Stimulated activated CD8-positive, alpha-beta memory T cell treated with anti-CD3 and anti-CD28 coated beads, Interleukin-4, amount 100 ng/mL, for 4 hours (primary cell): Measurements from ENCODE around the gene CKAP4.
A peak's percentile ranks its signal among the peaks of the same experiment; 100 is the strongest.
"Not testable (repeated sequence)": the region's sequence is repeated elsewhere in the genome, so short reads cannot be mapped to it uniquely, and the experiment has no call there.

Experiments
- DNase-seq, 2 donors: peaks; one replicate each; pipeline ENCODE4 v3.0.0-alpha.2; 2020; ENCODE audit warnings: low read depth in 2 of 2, low spot score in 1 of 2

Gene CKAP4, protein sequence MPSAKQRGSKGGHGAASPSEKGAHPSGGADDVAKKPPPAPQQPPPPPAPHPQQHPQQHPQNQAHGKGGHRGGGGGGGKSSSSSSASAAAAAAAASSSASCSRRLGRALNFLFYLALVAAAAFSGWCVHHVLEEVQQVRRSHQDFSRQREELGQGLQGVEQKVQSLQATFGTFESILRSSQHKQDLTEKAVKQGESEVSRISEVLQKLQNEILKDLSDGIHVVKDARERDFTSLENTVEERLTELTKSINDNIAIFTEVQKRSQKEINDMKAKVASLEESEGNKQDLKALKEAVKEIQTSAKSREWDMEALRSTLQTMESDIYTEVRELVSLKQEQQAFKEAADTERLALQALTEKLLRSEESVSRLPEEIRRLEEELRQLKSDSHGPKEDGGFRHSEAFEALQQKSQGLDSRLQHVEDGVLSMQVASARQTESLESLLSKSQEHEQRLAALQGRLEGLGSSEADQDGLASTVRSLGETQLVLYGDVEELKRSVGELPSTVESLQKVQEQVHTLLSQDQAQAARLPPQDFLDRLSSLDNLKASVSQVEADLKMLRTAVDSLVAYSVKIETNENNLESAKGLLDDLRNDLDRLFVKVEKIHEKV

DNA sequence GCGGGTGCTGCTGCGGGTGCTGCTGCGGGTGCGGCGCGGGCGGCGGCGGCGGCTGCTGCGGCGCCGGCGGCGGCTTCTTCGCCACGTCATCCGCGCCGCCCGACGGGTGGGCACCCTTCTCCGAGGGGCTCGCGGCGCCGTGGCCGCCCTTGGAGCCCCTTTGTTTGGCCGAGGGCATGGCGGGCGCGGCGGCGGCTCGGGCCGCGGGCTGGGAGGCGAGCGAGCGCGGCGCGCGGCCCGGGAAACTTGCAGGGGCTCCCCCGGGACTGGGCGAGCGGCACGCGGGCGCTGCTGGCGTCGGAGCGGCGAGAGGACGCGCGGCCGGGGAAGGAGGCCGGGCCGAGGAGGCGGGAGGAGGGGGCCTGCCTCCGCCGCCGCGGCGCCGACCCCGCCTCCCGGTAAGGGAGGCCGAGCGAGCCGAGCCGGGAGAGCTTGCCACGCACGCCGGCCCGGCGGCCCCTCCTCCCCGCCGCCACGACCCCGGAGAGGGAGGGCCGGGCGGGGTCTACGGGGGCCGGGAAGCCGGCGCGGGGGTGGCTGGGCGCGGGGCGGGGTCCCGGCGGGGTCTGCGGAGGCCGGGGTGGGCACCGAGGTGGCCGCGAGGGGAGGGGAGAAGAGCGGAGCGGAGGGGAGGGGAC lies at the start of gene CKAP4:
Gene CKAP4 (minus strand): TSS at position 347 of the 638 bp plus-strand sequence. CDS start 169 bp downstream, at position 178.
- no peak for DNase-seq

DNA sequence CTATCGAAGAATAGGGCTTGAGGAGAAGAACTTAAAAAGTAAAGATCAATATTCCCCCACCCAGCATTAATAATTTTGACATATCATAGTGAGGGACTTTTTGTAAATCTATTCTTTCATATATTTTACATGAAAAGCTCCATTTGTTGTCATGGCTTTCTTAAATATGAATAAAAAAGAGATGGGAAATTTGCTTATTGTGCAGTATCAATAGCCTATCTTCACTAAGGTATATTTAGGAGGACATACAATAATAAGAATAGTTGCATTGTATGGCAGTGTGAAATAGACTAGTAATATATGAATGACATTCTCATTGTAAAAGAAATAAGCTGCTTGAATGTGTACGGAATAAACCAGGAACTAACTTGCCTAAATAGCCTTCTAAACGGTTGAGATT lies 49.3 kb upstream of the CKAP4 start:
- no peak for DNase-seq

DNA sequence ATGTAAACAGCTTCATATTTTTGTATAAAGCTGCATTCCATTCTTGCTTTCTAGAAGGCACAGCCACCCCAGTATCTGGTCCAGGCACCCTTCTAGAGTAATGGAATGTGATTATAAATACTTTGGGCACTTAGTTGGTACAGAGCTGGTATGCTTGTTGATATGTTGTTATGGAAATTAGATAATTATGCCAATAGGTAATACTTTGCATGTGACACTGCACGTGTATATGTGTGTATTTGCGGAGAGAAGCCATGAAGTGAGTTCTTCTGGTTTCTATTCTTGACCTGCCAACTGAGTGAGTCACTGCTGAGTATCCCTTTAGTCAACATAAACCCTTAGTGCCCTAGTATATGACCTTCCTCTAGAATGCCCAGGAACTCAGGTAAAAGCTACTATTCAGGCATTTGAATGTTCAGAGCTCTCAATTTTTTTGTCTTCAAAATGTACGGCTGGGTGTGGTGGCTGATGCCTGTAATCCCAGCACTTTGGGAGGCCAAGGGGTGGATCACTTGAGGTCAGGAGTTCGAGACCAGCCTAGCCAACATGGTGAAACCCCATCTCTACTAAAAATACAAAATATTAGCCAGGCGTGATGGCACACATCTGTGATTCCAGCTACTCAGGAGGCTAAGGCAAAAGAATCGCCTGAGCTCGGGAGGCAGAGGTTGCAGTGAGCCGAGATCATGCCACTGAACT lies 48.5 kb upstream of the CKAP4 start:
- no peak for DNase-seq

- DNase-seq: no peak
Observed at GRCh38 chr12:106292339-106292738, 44.5 kb upstream of the CKAP4 start.

DNA sequence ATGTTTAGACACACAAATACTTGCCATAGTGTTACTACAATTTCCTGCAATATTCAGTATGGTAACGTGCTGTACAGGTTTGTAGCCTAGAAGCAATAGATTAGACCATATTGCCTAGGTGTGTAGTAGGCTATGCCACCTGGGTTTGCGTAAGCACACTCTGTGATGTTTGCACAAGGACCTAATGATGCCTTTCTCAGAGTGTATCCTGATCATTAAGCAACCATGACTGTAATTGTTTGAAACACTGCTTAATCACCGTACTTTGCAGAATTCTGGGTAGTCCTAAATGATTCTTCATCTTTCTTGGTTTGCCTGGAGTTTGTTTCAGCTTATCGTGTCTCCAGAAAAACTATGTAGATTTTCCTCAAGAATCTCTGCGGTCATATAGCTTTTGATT lies 43.5 kb upstream of the CKAP4 start:
- no peak for DNase-seq

DNA sequence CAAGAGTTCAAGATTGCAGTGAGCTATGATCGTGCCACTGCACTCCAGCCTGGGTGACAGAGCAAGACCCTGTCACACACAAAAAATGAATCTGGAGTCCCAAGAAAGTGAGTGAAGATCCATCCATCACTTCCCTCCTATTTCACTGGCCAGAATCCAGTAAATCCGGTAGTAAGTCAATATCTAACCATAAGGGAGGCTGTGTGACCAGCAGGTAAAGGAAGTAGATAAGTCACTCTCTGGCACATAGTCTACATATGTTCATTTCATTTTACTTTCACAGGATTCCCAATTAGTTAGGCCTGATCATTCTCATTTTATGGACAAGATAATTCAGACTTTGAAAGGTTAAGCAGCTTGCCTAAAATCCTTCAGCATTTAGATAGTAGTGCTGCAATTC lies 42.8 kb upstream of the CKAP4 start:
- DNase-seq: no peak

DNA sequence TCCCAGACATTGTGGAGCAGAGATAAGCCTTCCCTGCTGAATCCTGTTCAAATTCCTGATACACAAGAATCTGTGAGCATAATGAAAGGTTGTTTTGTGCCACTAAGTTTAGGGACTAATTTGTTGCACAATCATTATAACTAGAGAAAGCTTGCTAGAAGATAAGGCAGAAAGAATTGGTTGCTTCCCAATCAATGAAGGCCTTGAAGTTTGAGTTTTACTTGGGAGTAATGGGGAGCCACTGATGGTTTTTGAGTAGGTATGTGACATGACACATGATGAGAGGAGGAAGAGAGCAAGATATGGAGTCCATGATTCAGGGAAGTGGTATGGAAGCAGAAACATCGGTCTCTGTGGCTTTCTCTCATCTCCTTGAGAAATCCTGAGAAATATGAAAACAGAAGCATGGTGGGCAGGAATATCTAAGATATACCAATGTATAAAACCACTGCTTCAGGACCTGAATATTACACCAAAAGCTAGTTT lies 41.4 kb upstream of the CKAP4 start:
- no peak for DNase-seq

GRCh38 chr12:106288494-106289195 lies 40.8 kb upstream of the CKAP4 start:
- peak in 1 of 2 donors; percentile 8 for DNase-seq

DNA sequence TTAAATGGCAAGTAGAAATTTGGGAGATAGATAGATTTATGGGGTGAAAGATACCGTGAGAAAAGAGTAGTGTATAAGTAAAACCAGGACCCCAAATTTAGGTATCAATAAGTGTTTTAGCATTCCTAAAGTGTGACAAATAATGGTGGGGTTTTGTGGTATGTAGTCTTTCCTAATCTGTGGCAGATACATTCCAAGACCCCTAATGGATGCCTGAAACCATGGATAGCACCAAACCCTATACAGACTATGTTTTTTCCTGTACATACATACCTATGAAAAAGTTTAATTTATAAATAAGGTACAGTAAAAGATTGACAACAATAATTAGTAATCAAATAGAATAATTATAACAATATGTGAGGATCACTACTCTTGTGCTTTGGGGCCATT lies 40.3 kb upstream of the CKAP4 start:
- no peak for DNase-seq

DNA sequence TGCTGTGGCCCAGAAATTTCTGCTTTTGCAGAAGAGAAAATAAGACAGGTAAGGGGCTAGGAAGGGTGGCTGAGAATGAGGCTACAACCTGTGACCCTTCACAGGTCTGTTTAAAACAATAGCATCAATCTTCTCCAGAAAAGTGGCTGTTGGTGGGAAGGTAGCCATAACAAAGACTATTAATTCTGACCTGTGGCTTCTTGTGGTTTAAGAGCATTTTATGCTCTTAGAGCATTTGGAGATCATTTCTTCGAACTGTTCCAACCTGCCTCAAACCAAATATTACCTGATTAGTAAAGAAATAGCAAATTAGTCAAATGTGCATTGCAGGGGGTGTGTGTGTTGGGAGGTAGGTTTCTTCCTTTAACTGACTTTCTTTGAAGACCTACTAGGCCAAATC lies 39.5 kb upstream of the CKAP4 start:
- DNase-seq: no peak

GRCh38 chr12:106286576-106287162 lies 38.8 kb upstream of the CKAP4 start:
- DNase-seq: not testable (repeated sequence)

- no peak for DNase-seq
Observed at GRCh38 chr12:106285982-106286381, 38.2 kb upstream of the CKAP4 start.

DNA sequence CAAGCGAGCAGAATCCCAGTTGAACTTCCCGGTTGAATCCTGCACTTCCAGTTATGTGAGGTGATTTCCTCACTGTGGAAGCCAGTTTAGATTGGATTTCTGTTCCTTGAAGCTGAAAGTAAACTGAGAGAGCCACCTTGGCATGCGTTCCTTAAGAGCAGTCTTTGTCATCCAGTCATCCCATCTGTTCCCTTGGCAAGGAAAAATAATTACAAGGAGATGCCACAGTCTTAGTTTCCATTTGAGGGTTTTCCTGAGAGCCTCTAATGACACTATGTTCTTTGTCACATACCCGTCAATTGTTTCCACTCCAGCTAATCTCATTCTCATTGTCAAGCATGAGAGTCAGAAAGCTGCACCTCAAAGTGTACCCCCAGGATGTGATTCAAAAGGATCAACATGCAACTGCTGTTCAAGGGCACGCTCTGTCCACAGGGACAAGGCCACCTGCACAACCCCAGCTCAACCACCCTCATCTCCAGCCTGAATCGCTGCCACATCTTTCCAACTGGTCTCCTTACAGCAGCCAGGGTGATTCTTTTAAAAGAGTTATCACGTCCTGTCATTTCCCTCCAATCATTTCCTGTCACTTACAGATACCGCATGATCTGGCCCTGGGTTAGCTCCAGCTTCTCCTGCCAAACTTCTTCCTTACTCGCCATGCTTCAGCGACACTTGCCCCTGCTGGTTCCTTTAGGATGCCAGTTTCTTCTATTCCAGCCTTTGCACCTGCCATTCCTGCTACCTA lies 36.7 kb upstream of the CKAP4 start:
- DNase-seq: no peak

GRCh38 chr12:106282457-106283097 lies 34.8 kb upstream of the CKAP4 start:
- DNase-seq: no peak

GRCh38 chr12:106281804-106282203 lies 34.0 kb upstream of the CKAP4 start:
- no peak for DNase-seq

- DNase-seq: no peak
Observed at GRCh38 chr12:106281056-106281782, 33.4 kb upstream of the CKAP4 start.

GRCh38 chr12:106280106-106280505 lies 32.3 kb upstream of the CKAP4 start:
- no peak for DNase-seq

DNA sequence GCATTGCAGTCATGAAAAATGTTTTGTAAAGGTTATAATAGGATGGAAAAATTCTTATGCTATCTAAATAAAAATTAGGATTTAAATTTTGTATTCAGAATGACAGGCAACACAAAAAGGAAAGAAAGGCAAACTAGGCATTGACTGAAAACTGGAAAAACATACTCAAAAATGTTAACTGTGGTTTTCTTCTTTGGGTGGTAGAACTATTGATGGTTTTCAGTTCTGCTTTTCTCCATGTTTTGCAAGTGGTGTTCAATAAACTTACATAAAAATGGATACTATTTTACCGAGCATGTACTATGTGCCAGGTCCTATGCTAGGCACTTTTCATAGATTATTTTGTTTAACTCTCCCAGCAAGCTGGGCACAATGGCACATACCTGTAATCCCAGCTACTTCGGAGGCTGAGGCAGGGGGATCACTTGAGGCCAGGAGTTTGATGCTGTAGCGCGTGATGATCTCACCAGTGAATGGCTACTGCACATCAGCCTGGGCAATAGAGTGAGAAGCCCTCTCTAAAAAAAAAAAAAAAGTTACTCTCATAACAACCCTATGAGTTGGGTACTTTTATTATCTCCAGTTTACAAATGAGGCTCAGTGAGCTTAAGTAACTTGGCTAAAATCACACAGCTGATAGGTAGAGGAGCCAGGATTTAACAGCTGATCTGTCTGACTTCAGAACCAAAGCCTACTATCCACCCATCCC lies 28.4 kb upstream of the CKAP4 start:
- no peak for DNase-seq
